Measurements from ENCODE around the gene ABCG1. TPM values are rescaled to one million over a fixed set of nuclear protein-coding genes. Genes with fewer than 3 reads are reported as not detected.

ABCG1 gene
- total RNA-seq, 4 donors from 2014 or later: 16.1 to 25.9 (median 20.0) TPM

GRCh38 chr21:42245331-42246193, 26.6 kb downstream of the ABCG1 start:
- intact Hi-C loops (cut with DNase I): no loop called here
- no peak overlapping the region for H3K27ac ChIP-seq (replicated peaks in 1 of 4)
- H3K27me3 ChIP-seq: no peaks in the 10 kb centered on the region
- WGBS: 43% methylated on average over 10 of the region's 10 CpGs
- DNase-seq (ENCODE audit: extremely low spot score): no peak
- no peaks in the 10 kb centered on the region for H3K36me3 ChIP-seq
- peaks cover 8 to 17% (median 15%) of the 10 kb centered on the region in 4 donors for H3K4me1 ChIP-seq
- TF ChIP-seq EP300 (IDR thresholded peaks at IDR 0.05) (no peak), CTCF (IDR thresholded peaks at IDR 0.05) (no peak), POLR2AphosphoS5 (IDR thresholded peaks at IDR 0.05) (no peak), POLR2A (IDR thresholded peaks at IDR 0.05; ENCODE audit: low read depth) (no peak)
- no peaks in the 10 kb centered on the region for H3K9me3 ChIP-seq
- H3K4me3 ChIP-seq: no peak overlapping the region

GRCh38 chr21:42247716-42248115, 28.8 kb downstream of the ABCG1 start:
- WGBS: 83% methylated on average over 11 of the region's 11 CpGs
- no peak overlapping the region for H3K27ac ChIP-seq (replicated peaks in 1 of 4)
- H3K9me3 ChIP-seq: no peaks in the 10 kb centered on the region
- no peak for DNase-seq (ENCODE audit: extremely low spot score)
- peaks cover 16 to 37% (median 19%) of the 10 kb centered on the region in 4 donors for H3K4me1 ChIP-seq
- no peaks in the 10 kb centered on the region for H3K27me3 ChIP-seq
- H3K36me3 ChIP-seq: no peaks in the 10 kb centered on the region
- no peak overlapping the region for H3K4me3 ChIP-seq
- intact Hi-C loops (cut with DNase I): no loop called here
- TF ChIP-seq POLR2AphosphoS5 (IDR thresholded peaks at IDR 0.05): no peak
- no peak for TF ChIP-seq POLR2A (IDR thresholded peaks at IDR 0.05; ENCODE audit: low read depth)
- no peak for TF ChIP-seq CTCF (IDR thresholded peaks at IDR 0.05)
- no peak for TF ChIP-seq EP300 (IDR thresholded peaks at IDR 0.05)

GRCh38 chr21:42248241-42248640, 29.3 kb downstream of the ABCG1 start:
- intact Hi-C loops (cut with DNase I): no loop called here
- no peak overlapping the region for H3K4me3 ChIP-seq
- no peak for DNase-seq (ENCODE audit: extremely low spot score)

GRCh38 chr21:42248783-42249597, 30.1 kb downstream of the ABCG1 start:
- WGBS: 91% methylated on average over 12 of the region's 12 CpGs
- H3K4me1 ChIP-seq: peaks cover 17 to 38% (median 20%) of the 10 kb centered on the region in 4 donors

More at GRCh38 chr21:42248241-42248640, 29.3 kb downstream of the ABCG1 start:
- Histone ChIP-seq H3K27ac (replicated peaks in 1 of 4) (no peak overlapping the region), H3K9me3 (no peaks in the 10 kb centered on the region), H3K27me3 (no peaks in the 10 kb centered on the region), H3K36me3 (no peaks in the 10 kb centered on the region), H3K4me1 (peaks cover 16 to 38% (median 19%) of the 10 kb centered on the region in 4 donors)
- WGBS: 84% methylated on average over 8 of the region's 8 CpGs
- TF ChIP-seq CTCF (IDR thresholded peaks at IDR 0.05) (no peak), POLR2AphosphoS5 (IDR thresholded peaks at IDR 0.05) (no peak), EP300 (IDR thresholded peaks at IDR 0.05) (no peak), POLR2A (IDR thresholded peaks at IDR 0.05; ENCODE audit: low read depth) (no peak)

More at GRCh38 chr21:42248783-42249597, 30.1 kb downstream of the ABCG1 start:
- no peak overlapping the region for H3K4me3 ChIP-seq
- no peaks in the 10 kb centered on the region for H3K9me3 ChIP-seq
- H3K27me3 ChIP-seq: no peaks in the 10 kb centered on the region
- no peak for DNase-seq (ENCODE audit: extremely low spot score)
- TF ChIP-seq POLR2AphosphoS5 (IDR thresholded peaks at IDR 0.05): no peak
- TF ChIP-seq EP300 (IDR thresholded peaks at IDR 0.05): no peak
- TF ChIP-seq CTCF (IDR thresholded peaks at IDR 0.05): no peak
- no peak for TF ChIP-seq POLR2A (IDR thresholded peaks at IDR 0.05; ENCODE audit: low read depth)
- intact Hi-C loops (cut with DNase I): no loop called here
- H3K27ac ChIP-seq (replicated peaks in 1 of 4): no peak overlapping the region
- H3K36me3 ChIP-seq: no peaks in the 10 kb centered on the region

Measured in esophagus muscularis mucosa (tissue), 4 donors.